Left ventricle myocardium inferior (tissue), 1 donor: ENCODE results near the gene SLC6A16. TPM values are rescaled to one million over a fixed set of nuclear protein-coding genes. Genes with fewer than 3 reads are reported as not detected.
"Not testable (repeated sequence)": the region's sequence is repeated elsewhere in the genome, so short reads cannot be mapped to it uniquely, and the experiment has no call there.

Experiments
- DNase-seq: peaks from one replicate; pipeline ENCODE4 v3.0.0-alpha.2; 2020
- H3K27ac ChIP-seq: fragments of 200-600 bp; replicated peaks from 2 replicates; pipeline ENCODE4 v1.8.0; 2021
- H3K27me3 ChIP-seq: fragments of 200-600 bp; 2 replicates; pipeline ENCODE4 v1.8.0; 2021; ENCODE audit warnings: low read depth
- H3K36me3 ChIP-seq: fragments of 200-600 bp; 2 replicates; pipeline ENCODE4 v1.8.0; 2021
- H3K4me1 ChIP-seq: fragments of 200-600 bp; 2 replicates; pipeline ENCODE4 v1.8.0; 2021
- H3K4me3 ChIP-seq: fragments of 200-600 bp; 2 replicates; pipeline ENCODE4 v1.8.0; 2021; ENCODE audit warnings: mild to moderate bottlenecking, moderate library complexity
- H3K9me3 ChIP-seq: fragments of 200-600 bp; replicated peaks from 2 replicates; pipeline ENCODE4 v1.8.0; 2021
- intact Hi-C: fragments of 100-400 bp; cut with micrococcal nuclease; formaldehyde crosslinking; loops from one replicate; pipeline ENCODE4 v1.11.0; 2022
- total RNA-seq: library from RNA; stranded (reverse); fragmentation: NEBNext Ultra II Directional; extraction: Animal tissue kit (Norgen Biotek cat#: 25700); gene quantifications from one replicate; pipeline ENCODE4 v1.2.1, GENCODE V29; 2021
- TF ChIP-seq, protein P1 (sequence below): fragments of 200-600 bp; IDR thresholded peaks from 2 replicates; pipeline ENCODE4 v1.8.0; 2021; ENCODE audit warnings: antibody characterized with exemption, mild to moderate bottlenecking, borderline replicate concordance
- donor health status: DM: no; HTN: yes; CAD: no; lungs with severe emphysema.

SLC6A16 gene
- total RNA-seq, 1 donor from 2014 or later = 1.1 TPM

GRCh38 chr19:49327878-49328544 lies 3.0 kb upstream of the SLC6A16 start:
- Histone ChIP-seq H3K4me3 (no peak overlapping the region), H3K9me3 (peaks cover 8% of the 10 kb centered on the region), H3K4me1 (no peaks in the 10 kb centered on the region), H3K27ac (no peak overlapping the region), H3K27me3 (no peaks in the 10 kb centered on the region), H3K36me3 (no peaks in the 10 kb centered on the region)
- intact Hi-C loops = no loop called here
- TF ChIP-seq, protein P1, sequence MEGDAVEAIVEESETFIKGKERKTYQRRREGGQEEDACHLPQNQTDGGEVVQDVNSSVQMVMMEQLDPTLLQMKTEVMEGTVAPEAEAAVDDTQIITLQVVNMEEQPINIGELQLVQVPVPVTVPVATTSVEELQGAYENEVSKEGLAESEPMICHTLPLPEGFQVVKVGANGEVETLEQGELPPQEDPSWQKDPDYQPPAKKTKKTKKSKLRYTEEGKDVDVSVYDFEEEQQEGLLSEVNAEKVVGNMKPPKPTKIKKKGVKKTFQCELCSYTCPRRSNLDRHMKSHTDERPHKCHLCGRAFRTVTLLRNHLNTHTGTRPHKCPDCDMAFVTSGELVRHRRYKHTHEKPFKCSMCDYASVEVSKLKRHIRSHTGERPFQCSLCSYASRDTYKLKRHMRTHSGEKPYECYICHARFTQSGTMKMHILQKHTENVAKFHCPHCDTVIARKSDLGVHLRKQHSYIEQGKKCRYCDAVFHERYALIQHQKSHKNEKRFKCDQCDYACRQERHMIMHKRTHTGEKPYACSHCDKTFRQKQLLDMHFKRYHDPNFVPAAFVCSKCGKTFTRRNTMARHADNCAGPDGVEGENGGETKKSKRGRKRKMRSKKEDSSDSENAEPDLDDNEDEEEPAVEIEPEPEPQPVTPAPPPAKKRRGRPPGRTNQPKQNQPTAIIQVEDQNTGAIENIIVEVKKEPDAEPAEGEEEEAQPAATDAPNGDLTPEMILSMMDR = peak; percentile 71
- no peak for DNase-seq

GRCh38 chr19:49326165-49326704 lies 1.2 kb upstream of the SLC6A16 start:
- intact Hi-C loops = no loop called here
- Histone ChIP-seq H3K36me3 (peaks cover 13% of the 10 kb centered on the region), H3K9me3 (peaks cover 26% of the 10 kb centered on the region), H3K27me3 (no peaks in the 10 kb centered on the region), H3K4me1 (no peaks in the 10 kb centered on the region), H3K4me3 (no peak overlapping the region), H3K27ac (no peak overlapping the region)
- no peak for DNase-seq
- TF ChIP-seq, protein P1 = no peak

DNA sequence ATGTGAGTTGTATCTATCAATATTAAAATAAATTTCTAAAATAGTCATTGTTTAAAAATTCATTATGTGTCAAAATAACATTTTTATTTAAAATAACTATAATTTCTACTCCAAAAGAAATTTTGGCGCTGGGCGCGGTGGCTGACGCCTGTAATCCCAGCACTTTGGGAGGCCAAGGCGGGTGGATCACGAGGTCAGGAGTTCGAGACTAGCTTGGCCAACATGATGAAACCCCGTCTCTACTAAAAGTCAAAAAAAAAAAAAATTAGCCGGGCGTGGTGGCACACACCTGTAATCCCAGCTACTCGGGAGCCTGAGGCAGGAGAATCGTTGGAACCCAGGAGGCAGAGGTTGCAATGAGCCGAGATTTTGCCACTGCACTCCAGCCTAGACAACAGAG lies 765 bp upstream of the SLC6A16 start:
- H3K4me1 ChIP-seq, H3K27me3 ChIP-seq, DNase-seq, intact Hi-C loops, H3K4me3 ChIP-seq, H3K27ac ChIP-seq: not testable (repeated sequence)
- H3K36me3 ChIP-seq = peaks cover 18% of the 10 kb centered on the region
- H3K9me3 ChIP-seq = peaks cover 30% of the 10 kb centered on the region

DNA sequence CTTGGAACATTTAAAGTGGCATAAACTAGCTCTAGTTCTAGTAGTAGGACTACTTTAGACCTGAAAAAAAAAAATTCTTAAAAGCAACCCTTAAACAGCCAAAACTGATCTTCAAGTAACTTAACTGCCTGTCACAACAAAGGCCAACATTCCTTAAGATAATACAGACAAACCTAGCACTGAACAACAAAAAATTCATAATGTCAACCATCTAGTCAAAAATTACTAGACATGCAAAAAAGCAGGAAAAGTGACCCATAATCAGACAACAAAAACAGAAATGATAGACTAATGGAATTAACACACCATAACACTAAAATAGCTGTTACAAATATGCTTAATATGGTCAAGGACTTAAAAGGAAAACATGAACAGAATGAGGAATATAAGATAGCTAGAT lies 6.7 kb downstream of the SLC6A16 start:
- H3K36me3 ChIP-seq = peaks cover 24% of the 10 kb centered on the region
- no peak for DNase-seq
- intact Hi-C loops = no loop called here
- H3K27ac ChIP-seq = no peak overlapping the region
- no peaks in the 10 kb centered on the region for H3K4me1 ChIP-seq
- H3K9me3 ChIP-seq = peaks cover 46% of the 10 kb centered on the region
- H3K4me3 ChIP-seq = no peak overlapping the region
- TF ChIP-seq, protein P1 = no peak
- no peaks in the 10 kb centered on the region for H3K27me3 ChIP-seq

DNA sequence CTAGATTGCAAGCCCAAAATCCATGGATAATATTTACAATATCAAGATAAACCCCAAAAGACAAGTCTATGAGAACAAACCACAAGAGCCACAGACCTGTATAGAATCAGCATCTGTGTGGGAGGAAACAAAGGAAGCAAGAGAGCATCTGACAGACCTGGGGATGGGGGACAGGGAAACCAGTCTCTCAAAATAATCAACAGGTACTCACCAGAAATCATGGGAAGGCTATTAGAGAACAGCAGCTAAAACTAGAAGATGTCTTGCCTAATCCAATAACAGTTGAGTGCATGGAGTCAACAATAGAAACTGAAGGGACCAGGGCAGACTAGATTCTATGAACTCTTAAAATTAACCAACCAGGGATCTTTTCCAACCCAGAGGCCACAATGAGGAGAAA lies 8.7 kb downstream of the SLC6A16 start:
- Histone ChIP-seq H3K4me3 (no peak overlapping the region), H3K9me3 (peaks cover 26% of the 10 kb centered on the region), H3K4me1 (no peaks in the 10 kb centered on the region), H3K27me3 (no peaks in the 10 kb centered on the region), H3K36me3 (peaks cover 12% of the 10 kb centered on the region), H3K27ac (no peak overlapping the region)
- DNase-seq = no peak
- TF ChIP-seq, protein P1 = no peak
- intact Hi-C loops = no loop called here

GRCh38 chr19:49315111-49315510 lies 9.9 kb downstream of the SLC6A16 start:
- Histone ChIP-seq H3K4me1 (no peaks in the 10 kb centered on the region), H3K36me3 (peaks cover 15% of the 10 kb centered on the region), H3K27ac (no peak overlapping the region), H3K27me3 (no peaks in the 10 kb centered on the region), H3K9me3 (peaks cover 15% of the 10 kb centered on the region), H3K4me3 (no peak overlapping the region)
- DNase-seq = no peak
- TF ChIP-seq, protein P1 = no peak
- intact Hi-C loops = no loop called here
